A673 (cell line): ENCODE results near the gene PHC2. TPM values are rescaled to one million over a fixed set of nuclear protein-coding genes. Genes with fewer than 3 reads are reported as not detected.

Experiments
- BruUV-seq: library from RNA; stranded (reverse); fragments of 400-500 nt; replicated peaks from 2 replicates; lab custom pipeline; 2021; lab: Mats Ljungman, UMichigan
- CTCF ChIA-PET: fragments of 300-600 bp; sonication (Branson Sonifier 250); formaldehyde crosslinking; loops from one replicate; lab custom pipeline; 2022; ENCODE audit warnings: antibody characterized with exemption; lab: Charles Lee
- POLR2A ChIA-PET: fragments of 300-600 bp; sonication (Branson Sonifier 250); formaldehyde crosslinking; loops from one replicate; lab custom pipeline; 2022; ENCODE audit warnings: antibody characterized with exemption; ENCODE audit not compliant: low non-redundant PET; lab: Charles Lee
- DNase-seq: peaks from one replicate; pipeline ENCODE4 v3.0.0-alpha.2; 2015; ENCODE audit warnings: low spot score
- H3K27ac ChIP-seq: fragments of 200-600 bp; sonication (generic); 2 replicates; pipeline ENCODE4 v1.5.1; 2016; ENCODE audit warnings: mixed run types, low read depth, mild to moderate bottlenecking, mixed read lengths, antibody characterized with exemption, low read length; ENCODE audit not compliant: poor library complexity, severe bottlenecking
- H3K27me3 ChIP-seq: fragments of 200-600 bp; sonication (generic); replicated peaks from 2 replicates; pipeline ENCODE4 v1.6.1; 2017; ENCODE audit warnings: mixed run types, low read depth, mild to moderate bottlenecking, mixed read lengths, antibody characterized with exemption, low read length; ENCODE audit not compliant: insufficient read depth, poor library complexity
- H3K36me3 ChIP-seq: fragments of 200-600 bp; sonication (generic); 2 replicates; pipeline ENCODE4 v1.6.1; 2016; ENCODE audit warnings: mixed run types, mild to moderate bottlenecking, mixed read lengths, antibody characterized with exemption, low read length; ENCODE audit not compliant: insufficient read depth, poor library complexity, severe bottlenecking
- H3K4me1 ChIP-seq: fragments of 200-600 bp; sonication (generic); 2 replicates; pipeline ENCODE4 v1.6.1; 2017; ENCODE audit warnings: mixed run types, mild to moderate bottlenecking, mixed read lengths, antibody characterized with exemption, low read length; ENCODE audit not compliant: insufficient read depth, poor library complexity, severe bottlenecking
- H3K4me3 ChIP-seq: fragments of 200-600 bp; sonication (generic); 2 replicates; pipeline ENCODE4 v1.5.1; 2016; ENCODE audit warnings: low read depth, mixed run types, mild to moderate bottlenecking, mixed read lengths, low read length; ENCODE audit not compliant: poor library complexity, severe bottlenecking
- H3K9me3 ChIP-seq: fragments of 200-600 bp; sonication (generic); 2 replicates; pipeline ENCODE4 v1.6.1; 2016; ENCODE audit warnings: mixed run types, low read depth, mild to moderate bottlenecking, mixed read lengths, antibody characterized with exemption, low read length; ENCODE audit not compliant: poor library complexity, severe bottlenecking
- EZH2 ChIP-seq: fragments of 200-600 bp; sonication (generic); IDR thresholded peaks from 2 replicates; pipeline ENCODE4 v1.6.1; 2017; ENCODE audit warnings: borderline replicate concordance, low read depth, mild to moderate bottlenecking, mixed read lengths, antibody characterized with exemption, low read length; ENCODE audit not compliant: poor library complexity, severe bottlenecking
- intact Hi-C: fragments of 100-400 bp; cut with micrococcal nuclease; formaldehyde crosslinking; loops from one replicate; pipeline ENCODE4 v1.10.0; 2022; ENCODE audit not compliant: unreplicated experiment
- total RNA-seq: library from RNA; stranded (reverse); gene quantifications from 2 replicates; pipeline ENCODE4 v1.2.3, GENCODE V29; 2021
- TF ChIP-seq, protein P1 (sequence below): fragments of 300-800, 200-600 bp; sonication (generic); conservative IDR thresholded peaks from 2 replicates; pipeline ENCODE4 v1.5.1; 2017; ENCODE audit warnings: low read depth, mild to moderate bottlenecking, antibody characterized with exemption, low read length, moderate library complexity, mixed read lengths

Gene PHC2
- total RNA-seq, 1 experiment from 2014 or later: 136 TPM

DNA sequence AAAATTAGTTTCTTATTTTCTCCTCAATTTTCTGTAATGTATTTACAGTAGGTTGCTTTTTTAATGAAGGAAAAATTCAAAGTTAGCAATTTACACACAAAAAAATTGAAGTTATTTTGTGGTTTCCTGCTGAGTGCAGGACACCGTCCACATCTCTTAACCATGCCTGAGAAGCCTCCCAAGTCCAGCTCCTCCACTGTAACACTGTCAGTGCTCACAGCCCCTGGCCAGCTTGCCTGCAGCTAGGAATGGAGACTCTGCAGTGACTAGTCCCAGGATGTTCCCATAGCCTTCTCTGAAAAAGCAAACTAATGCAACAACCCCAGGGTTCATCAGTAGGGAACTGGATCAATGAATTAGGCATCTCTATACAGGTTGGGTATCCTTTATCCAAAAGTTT is 113.5 kb downstream of the PHC2 start:
- TF ChIP-seq EZH2: no peak
- TF ChIP-seq, protein P1, sequence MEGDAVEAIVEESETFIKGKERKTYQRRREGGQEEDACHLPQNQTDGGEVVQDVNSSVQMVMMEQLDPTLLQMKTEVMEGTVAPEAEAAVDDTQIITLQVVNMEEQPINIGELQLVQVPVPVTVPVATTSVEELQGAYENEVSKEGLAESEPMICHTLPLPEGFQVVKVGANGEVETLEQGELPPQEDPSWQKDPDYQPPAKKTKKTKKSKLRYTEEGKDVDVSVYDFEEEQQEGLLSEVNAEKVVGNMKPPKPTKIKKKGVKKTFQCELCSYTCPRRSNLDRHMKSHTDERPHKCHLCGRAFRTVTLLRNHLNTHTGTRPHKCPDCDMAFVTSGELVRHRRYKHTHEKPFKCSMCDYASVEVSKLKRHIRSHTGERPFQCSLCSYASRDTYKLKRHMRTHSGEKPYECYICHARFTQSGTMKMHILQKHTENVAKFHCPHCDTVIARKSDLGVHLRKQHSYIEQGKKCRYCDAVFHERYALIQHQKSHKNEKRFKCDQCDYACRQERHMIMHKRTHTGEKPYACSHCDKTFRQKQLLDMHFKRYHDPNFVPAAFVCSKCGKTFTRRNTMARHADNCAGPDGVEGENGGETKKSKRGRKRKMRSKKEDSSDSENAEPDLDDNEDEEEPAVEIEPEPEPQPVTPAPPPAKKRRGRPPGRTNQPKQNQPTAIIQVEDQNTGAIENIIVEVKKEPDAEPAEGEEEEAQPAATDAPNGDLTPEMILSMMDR: no peak
- BruUV-seq: no TSS peak
- no peak overlapping the region for H3K4me3 ChIP-seq
- DNase-seq: no peak
- intact Hi-C loops: no loop called here
- no peaks in the 10 kb centered on the region for H3K27me3 ChIP-seq
- H3K4me1 ChIP-seq: peaks cover 5% of the 10 kb centered on the region
- CTCF ChIA-PET: interaction anchor here (0.5 kb wide), 1 partner anchor 180 kb away, joined by 3 read pairs; no protein-coding TSS in a partner anchor
- no peaks in the 10 kb centered on the region for H3K36me3 ChIP-seq
- H3K27ac ChIP-seq: no peak overlapping the region
- H3K9me3 ChIP-seq: no peaks in the 10 kb centered on the region
- POLR2A ChIA-PET: no interaction called here

DNA sequence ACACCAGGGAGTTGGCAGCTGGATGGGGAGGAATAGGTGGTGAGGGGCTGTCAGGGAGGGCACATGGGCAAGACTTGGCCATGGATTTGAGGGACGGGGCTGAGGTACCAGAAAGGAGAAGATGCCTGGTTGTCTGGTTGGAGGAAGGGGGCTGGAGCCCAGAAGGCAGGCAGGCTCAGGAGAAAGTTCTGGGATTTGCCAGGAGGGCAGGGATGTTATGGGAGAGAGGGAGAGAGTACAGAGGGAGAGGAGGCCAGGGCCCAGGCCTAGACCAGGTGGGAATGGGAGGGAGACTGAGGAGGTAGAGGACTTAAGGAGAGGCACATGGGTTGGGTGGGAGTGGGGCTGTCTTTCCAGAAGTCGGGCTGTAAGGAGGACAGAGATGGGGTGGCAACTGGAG is 114.3 kb downstream of the PHC2 start:
- CTCF ChIA-PET: no interaction called here
- BruUV-seq: no TSS peak
- no peaks in the 10 kb centered on the region for H3K36me3 ChIP-seq
- TF ChIP-seq, protein P1: no peak
- no peak for TF ChIP-seq EZH2
- peaks cover 5% of the 10 kb centered on the region for H3K4me1 ChIP-seq
- intact Hi-C loops: no loop called here
- H3K27ac ChIP-seq: no peak overlapping the region
- H3K9me3 ChIP-seq: no peaks in the 10 kb centered on the region
- H3K4me3 ChIP-seq: no peak overlapping the region
- POLR2A ChIA-PET: no interaction called here
- no peak for DNase-seq
- H3K27me3 ChIP-seq: no peaks in the 10 kb centered on the region

DNA sequence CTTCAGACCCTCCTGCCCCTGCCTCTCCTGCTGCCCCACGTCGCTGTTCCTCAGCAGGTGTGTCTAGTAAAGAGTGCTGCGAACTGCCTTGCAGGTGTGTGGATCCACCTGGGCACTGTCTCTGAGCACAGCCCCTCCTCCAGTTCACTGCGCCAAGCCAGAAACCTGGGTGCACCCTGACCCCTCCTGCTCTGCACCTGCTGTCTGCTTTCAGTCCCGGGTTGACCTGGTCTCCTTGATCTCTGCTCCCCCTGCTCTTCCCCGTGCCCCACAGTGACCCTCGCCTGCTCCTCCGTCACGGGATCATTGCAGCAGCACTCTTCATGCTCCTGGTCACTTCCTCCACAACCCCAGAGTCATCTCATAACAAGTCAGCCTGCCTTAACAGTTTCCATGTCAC is 116.5 kb downstream of the PHC2 start:
- Histone ChIP-seq H3K27ac (no peak overlapping the region), H3K27me3 (no peaks in the 10 kb centered on the region), H3K4me3 (no peak overlapping the region), H3K36me3 (no peaks in the 10 kb centered on the region), H3K4me1 (peaks cover 5% of the 10 kb centered on the region), H3K9me3 (no peaks in the 10 kb centered on the region)
- intact Hi-C loops: no loop called here
- DNase-seq: no peak
- BruUV-seq: no TSS peak
- ChIA-PET POLR2A (no interaction called here), CTCF (interaction anchor here (0.7 kb wide), 1 partner anchor 324 kb away, joined by 5 read pairs; no protein-coding TSS in a partner anchor)
- no peak for TF ChIP-seq EZH2
- TF ChIP-seq, protein P1: no peak
